Gastroesophageal sphincter (tissue), 3 donors: Measurements from ENCODE around the gene ATG14.

Experiments
- CTCF ChIP-seq, 4 experiments: fragments of 200-600 bp in 2 of 4; fragments of 450-650 bp in 2 of 4; sonication (generic) in 1 of 4; IDR thresholded peaks; one replicate each; pipeline ENCODE4 v1.5.1; 2017 to 2019; ENCODE audit warnings: antibody characterized with exemption in 4 of 4, mild to moderate bottlenecking in 2 of 4, moderate library complexity in 2 of 4
- EP300 ChIP-seq: sonication (generic); formaldehyde crosslinking; IDR thresholded peaks from one replicate; pipeline ENCODE4 v1.6.1; 2017; ENCODE audit warnings: antibody characterized with exemption, mild to moderate bottlenecking
- POLR2A ChIP-seq, 2 donors: fragments of 450-650 bp; IDR thresholded peaks; one replicate each; pipeline ENCODE4 v1.6.1; 2017; ENCODE audit warnings: antibody characterized with exemption in 2 of 2, mild to moderate bottlenecking in 2 of 2, moderate library complexity in 1 of 2
- POLR2AphosphoS5 ChIP-seq: sonication (generic); formaldehyde crosslinking; IDR thresholded peaks from one replicate; pipeline ENCODE4 v1.6.1; 2017; ENCODE audit warnings: antibody characterized with exemption

- TF ChIP-seq CTCF (IDR thresholded peaks at IDR 0.05) (no peak), POLR2AphosphoS5 (no peak), POLR2A (IDR thresholded peaks at IDR 0.05) (no peak), EP300 (no peak)
Observed at GRCh38 chr14:55384536-55384935, 27.1 kb downstream of the ATG14 start.
